Right lobe of liver (tissue), 4 donors: Measurements from ENCODE around the gene HEXB.

Source experiments
- CTCF ChIP-seq, 4 donors: fragments of 200-600 bp in 3 of 4; fragments of 450-650 bp in 1 of 4; IDR thresholded peaks; one replicate each; pipeline versions ENCODE4 v1.5.1 to v1.8.0; 2016 to 2022; ENCODE audit warnings: antibody characterized with exemption in 4 of 4, mild to moderate bottlenecking in 2 of 4
- POLR2A ChIP-seq: fragments of 450-650 bp; IDR thresholded peaks from one replicate; pipeline ENCODE4 v1.6.1; 2017; ENCODE audit warnings: antibody characterized with exemption, mild to moderate bottlenecking
- donor health status: DM: no; HTN: no; CAD: no.
- donor health status: DM: no; HTN: no; CAD: no.
- donor health status: DM: no; HTN: yes; CAD: no.

GRCh38 chr5:74672215-74672877 lies 12.7 kb upstream of the HEXB start:
- TF ChIP-seq CTCF (IDR thresholded peaks at IDR 0.05): no peak
- TF ChIP-seq POLR2A: no peak
